DND-41 (cell line): ENCODE data around the gene ARHGAP8.
"Not testable (repeated sequence)": the region's sequence is repeated elsewhere in the genome, so short reads cannot be mapped to it uniquely, and the experiment has no call there.

Source experiments
- ATAC-seq: fragments of 200-7000 bp; cut with Tn5 transposase; 3 replicates; pipeline ENCODE4 v1.9.1; 2021; ENCODE audit warnings: low read depth; ENCODE audit not compliant: insufficient read depth
- DNase-seq: peaks from one replicate; pipeline ENCODE4 v3.0.0-alpha.2; 2020
- H2AFZ ChIP-seq: 2 replicates; pipeline ENCODE4 v1.6.0; 2012; ENCODE audit warnings: low read depth, low read length
- H3K27ac ChIP-seq: 2 replicates; pipeline ENCODE4 v1.5.1; 2012; ENCODE audit warnings: low read length, inconsistent platforms
- H3K27me3 ChIP-seq: fragments of 200-600 bp; sonication (generic); 2 replicates; pipeline ENCODE4 v1.6.0; 2012; ENCODE audit warnings: low read length, mild to moderate bottlenecking, inconsistent platforms; ENCODE audit not compliant: insufficient read depth, poor library complexity
- H3K36me3 ChIP-seq: 2 replicates; pipeline ENCODE4 v1.5.1; 2012; ENCODE audit warnings: low read length, inconsistent platforms; ENCODE audit not compliant: insufficient read depth
- H3K4me1 ChIP-seq: 2 replicates; pipeline ENCODE4 v1.5.1; 2012; ENCODE audit warnings: mild to moderate bottlenecking, low read length; ENCODE audit not compliant: insufficient read depth
- H3K4me2 ChIP-seq: 2 replicates; pipeline ENCODE4 v1.6.0; 2012; ENCODE audit warnings: mild to moderate bottlenecking, moderate library complexity, low read length, inconsistent platforms; ENCODE audit not compliant: insufficient read depth
- H3K4me3 ChIP-seq, 2 experiments: fragments of 200-600 bp in 1 of 2; shearing (Covaris generic) in 1 of 2; 2 replicates each; pipeline ENCODE4 v1.5.1; 2012 to 2016; ENCODE audit warnings: inconsistent platforms in 2 of 2, low read length in 2 of 2, mild to moderate bottlenecking in 2 of 2, low read depth in 1 of 2, moderate library complexity in 1 of 2
- H3K79me2 ChIP-seq: 2 replicates; pipeline ENCODE4 v1.6.0; 2012; ENCODE audit warnings: low read length, inconsistent platforms; ENCODE audit not compliant: insufficient read depth
- H3K9ac ChIP-seq: 2 replicates; pipeline ENCODE4 v1.6.0; 2012; ENCODE audit warnings: low read depth, mild to moderate bottlenecking, inconsistent platforms, low read length, moderate library complexity
- H3K9me3 ChIP-seq: 2 replicates; pipeline ENCODE4 v1.5.1; 2012; ENCODE audit warnings: low read length, moderate library complexity, mild to moderate bottlenecking, inconsistent platforms; ENCODE audit not compliant: insufficient read depth, severe bottlenecking
- H4K20me1 ChIP-seq: 2 replicates; pipeline ENCODE4 v1.6.0; 2012; ENCODE audit warnings: low read length; ENCODE audit not compliant: insufficient read depth
- CTCF ChIP-seq: IDR thresholded peaks from 2 replicates; pipeline ENCODE4 v1.5.1; 2012; ENCODE audit warnings: borderline replicate concordance, low read length, moderate library complexity, mild to moderate bottlenecking; ENCODE audit not compliant: poor library complexity, severe bottlenecking; ENCODE audit errors: extremely low read depth
- EZH2 ChIP-seq: IDR thresholded peaks from 3 replicates; pipeline ENCODE4 v1.6.1; 2012; ENCODE audit warnings: borderline replicate concordance, low read depth, mild to moderate bottlenecking, moderate library complexity, low read length, inconsistent platforms; ENCODE audit not compliant: severe bottlenecking

ARHGAP8 gene

GRCh38 chr22:44847892-44848291 lies 95.5 kb downstream of the ARHGAP8 start:
- ATAC-seq (no peak), DNase-seq (no peak)
- H3K79me2 ChIP-seq, result no peaks in the 10 kb centered on the region
- TF ChIP-seq EZH2 (no peak), CTCF (no peak)
- H4K20me1 ChIP-seq, result no peaks in the 10 kb centered on the region
- no peak overlapping the region for H3K9ac ChIP-seq
- H3K36me3 ChIP-seq, result no peaks in the 10 kb centered on the region
- no peaks in the 10 kb centered on the region for H3K4me1 ChIP-seq
- no peak overlapping the region for H3K4me2 ChIP-seq
- H3K9me3 ChIP-seq, result no peaks in the 10 kb centered on the region
- no peaks in the 10 kb centered on the region for H3K27me3 ChIP-seq
- H2AFZ ChIP-seq, result no peak overlapping the region
- no peak overlapping the region for H3K27ac ChIP-seq
- H3K4me3 ChIP-seq, result no peak overlapping the region

- Histone ChIP-seq H3K4me2 (no peak overlapping the region), H3K79me2 (no peaks in the 10 kb centered on the region), H3K9me3 (no peaks in the 10 kb centered on the region), H3K36me3 (no peaks in the 10 kb centered on the region), H3K9ac (no peak overlapping the region), H2AFZ (no peak overlapping the region), H4K20me1 (no peaks in the 10 kb centered on the region), H3K4me3 (no peak overlapping the region), H3K27ac (no peak overlapping the region), H3K27me3 (no peaks in the 10 kb centered on the region), H3K4me1 (no peaks in the 10 kb centered on the region)
- DNase-seq (no peak), ATAC-seq (no peak)
- TF ChIP-seq CTCF (no peak), EZH2 (no peak)
Observed at GRCh38 chr22:44848296-44848741, 95.9 kb downstream of the ARHGAP8 start.

- Histone ChIP-seq H3K27ac (no peak overlapping the region), H3K9me3 (no peaks in the 10 kb centered on the region), H3K4me3 (no peak overlapping the region), H3K4me2 (no peak overlapping the region), H2AFZ (no peak overlapping the region), H3K36me3 (no peaks in the 10 kb centered on the region), H4K20me1 (no peaks in the 10 kb centered on the region), H3K27me3 (no peaks in the 10 kb centered on the region), H3K79me2 (no peaks in the 10 kb centered on the region), H3K9ac (no peak overlapping the region), H3K4me1 (no peaks in the 10 kb centered on the region)
- TF ChIP-seq CTCF, result no peak
- TF ChIP-seq EZH2, result no peak
- ATAC-seq (no peak), DNase-seq (no peak)
Observed at GRCh38 chr22:44848791-44849420, 96.5 kb downstream of the ARHGAP8 start.

GRCh38 chr22:44850946-44851345 lies 98.6 kb downstream of the ARHGAP8 start:
- no peaks in the 10 kb centered on the region for H3K27me3 ChIP-seq
- H2AFZ ChIP-seq, result no peak overlapping the region
- H3K9me3 ChIP-seq, result no peaks in the 10 kb centered on the region
- H3K4me2 ChIP-seq, result no peak overlapping the region
- no peak for TF ChIP-seq CTCF
- TF ChIP-seq EZH2, result no peak
- no peak overlapping the region for H3K4me3 ChIP-seq
- H3K9ac ChIP-seq, result no peak overlapping the region
- H3K36me3 ChIP-seq, result no peaks in the 10 kb centered on the region
- no peaks in the 10 kb centered on the region for H3K4me1 ChIP-seq
- no peaks in the 10 kb centered on the region for H3K79me2 ChIP-seq
- ATAC-seq, result no peak
- H3K27ac ChIP-seq, result no peak overlapping the region
- no peaks in the 10 kb centered on the region for H4K20me1 ChIP-seq
- no peak for DNase-seq

GRCh38 chr22:44854641-44855040 lies 102.3 kb downstream of the ARHGAP8 start:
- not testable (repeated sequence) for H3K4me2 ChIP-seq, H3K9ac ChIP-seq, H4K20me1 ChIP-seq, H3K27me3 ChIP-seq, H2AFZ ChIP-seq, DNase-seq, H3K27ac ChIP-seq, ATAC-seq, H3K4me1 ChIP-seq, H3K4me3 ChIP-seq, H3K79me2 ChIP-seq, H3K36me3 ChIP-seq, H3K9me3 ChIP-seq
